HCT116 (cell line): ENCODE results near the gene CALCOCO1. TPM values are rescaled to one million over a fixed set of nuclear protein-coding genes. Genes with fewer than 3 reads are reported as not detected.

Experiments used
- ATAC-seq: fragments of 200-7000 bp; cut with Tn5 transposase; 2 replicates; pipeline ENCODE4 v1.9.1; 2020; ENCODE audit warnings: mild to moderate bottlenecking, moderate library complexity
- BruUV-seq: library from RNA; stranded (reverse); fragments of 400-500 nt; replicated peaks from 2 replicates; lab custom pipeline; 2021; lab: Mats Ljungman, UMichigan
- CTCF ChIA-PET: fragments of 300-600 bp; sonication (Branson Sonifier 250); formaldehyde crosslinking; loops from one replicate; lab custom pipeline; 2021; ENCODE audit warnings: antibody characterized with exemption; lab: Charles Lee
- POLR2A ChIA-PET: fragments of 300-600, 350-600 bp; sonication (Branson Sonifier 250); formaldehyde crosslinking; loops from one replicate; lab custom pipeline; 2021; ENCODE audit warnings: antibody characterized with exemption; lab: Charles Lee
- RAD21 ChIA-PET, 2 experiments: fragments of 300-600 bp; sonication (Branson Sonifier 250); formaldehyde crosslinking; loops; one replicate each; lab custom pipeline; 2023; ENCODE audit warnings: low total read pairs in 2 of 2; ENCODE audit not compliant: uncharacterized antibody in 2 of 2, unreplicated experiment in 2 of 2, low non-redundant PET in 1 of 2; lab: Charles Lee
- DNase-seq: peaks from one replicate; pipeline ENCODE4 v3.0.0-alpha.2; 2010; ENCODE audit warnings: low read depth, low spot score
- H2AFZ ChIP-seq: fragments of 200-600 bp; shearing (Covaris generic), sonication (generic); 2 replicates; pipeline ENCODE4 v1.6.1; 2017; ENCODE audit warnings: low read depth, mixed run types, mixed read lengths, antibody characterized with exemption, low read length; ENCODE audit not compliant: poor library complexity, severe bottlenecking
- H3K27ac ChIP-seq: 2 replicates; pipeline ENCODE4 v1.5.1; 2012; ENCODE audit warnings: low read depth, low read length
- H3K27me3 ChIP-seq: fragments of 200-600 bp; sonication (generic); 2 replicates; pipeline ENCODE4 v1.6.1; 2016; ENCODE audit warnings: mixed run types, low read length, mixed read lengths; ENCODE audit not compliant: insufficient read depth
- H3K36me3 ChIP-seq, 2 experiments: fragments of 200-500 bp in 1 of 2; fragments of 200-600 bp in 1 of 2; sonication (Bioruptor generic) in 1 of 2; sonication (generic) in 1 of 2; 2 replicates each; pipeline versions ENCODE4 v1.5.1 to v1.6.1; 2014 to 2016; ENCODE audit warnings: low read length in 2 of 2, inconsistent platforms in 1 of 2, mixed read lengths in 1 of 2, mixed run types in 1 of 2; ENCODE audit not compliant: insufficient read depth in 2 of 2, control insufficient read depth in 1 of 2
- H3K4me1 ChIP-seq, 2 experiments: fragments of 200-600 bp in 1 of 2; sonication (generic) in 1 of 2; 2 replicates each; pipeline versions ENCODE4 v1.5.1 to v1.6.1; 2012 to 2017; ENCODE audit warnings: low read length in 2 of 2, inconsistent platforms in 1 of 2, mild to moderate bottlenecking in 1 of 2, mixed read lengths in 1 of 2, mixed run types in 1 of 2, moderate library complexity in 1 of 2; ENCODE audit not compliant: insufficient read depth in 2 of 2, control insufficient read depth in 1 of 2
- H3K4me2 ChIP-seq: fragments of 200-600 bp; sonication (generic); 2 replicates; pipeline ENCODE4 v1.6.1; 2017; ENCODE audit warnings: mixed run types, low read length, mixed read lengths
- H3K4me3 ChIP-seq, 2 experiments: fragments of 200-600 bp in 1 of 2; sonication (generic) in 1 of 2; replicated peaks in 1 of 2; 2 replicates each; pipeline ENCODE4 v1.5.1; 2011 to 2016; ENCODE audit warnings: low read length in 2 of 2, control low read depth in 1 of 2, low read depth in 1 of 2, mild to moderate bottlenecking in 1 of 2, mixed read lengths in 1 of 2, mixed run types in 1 of 2
- H3K79me2 ChIP-seq: fragments of 200-600 bp; sonication (generic); 2 replicates; pipeline ENCODE4 v1.6.1; 2017; ENCODE audit warnings: mild to moderate bottlenecking, mixed run types, low read length, moderate library complexity, mixed read lengths; ENCODE audit not compliant: insufficient read depth
- H3K9ac ChIP-seq: fragments of 200-600 bp; sonication (generic); 2 replicates; pipeline ENCODE4 v1.6.1; 2016; ENCODE audit warnings: low read length, mixed read lengths
- H3K9me2 ChIP-seq: fragments of 200-600 bp; sonication (generic), shearing (Covaris generic); 2 replicates; pipeline ENCODE4 v1.6.1; 2017; ENCODE audit warnings: mixed run types, mild to moderate bottlenecking, moderate library complexity; ENCODE audit not compliant: insufficient read depth
- H3K9me3 ChIP-seq, 2 experiments: fragments of 200-500 bp in 1 of 2; fragments of 200-600 bp in 1 of 2; sonication (Bioruptor generic) in 1 of 2; sonication (generic) in 1 of 2; 2 replicates each; pipeline ENCODE4 v1.6.1; 2014 to 2017; ENCODE audit warnings: low read length in 2 of 2, mixed read lengths in 2 of 2, inconsistent platforms in 1 of 2, low read depth in 1 of 2, mild to moderate bottlenecking in 1 of 2, mixed run types in 1 of 2, moderate library complexity in 1 of 2; ENCODE audit not compliant: control insufficient read depth in 1 of 2, insufficient read depth in 1 of 2
- H4K20me1 ChIP-seq: fragments of 200-600 bp; sonication (generic), shearing (Covaris generic); 2 replicates; pipeline ENCODE4 v1.6.1; 2017; ENCODE audit warnings: mixed run types, mild to moderate bottlenecking, moderate library complexity; ENCODE audit not compliant: insufficient read depth
- CBX3 ChIP-seq: IDR thresholded peaks from 2 replicates; pipeline ENCODE4 v1.6.1; 2012; ENCODE audit warnings: low read depth
- CEBPB ChIP-seq: IDR thresholded peaks from 2 replicates; pipeline ENCODE4 v1.6.1; 2012; ENCODE audit warnings: low read depth
- EZH2phosphoT487 ChIP-seq: fragments of 200-600 bp; IDR thresholded peaks from 2 replicates; pipeline ENCODE4 v1.6.1; 2018; ENCODE audit warnings: antibody characterized with exemption, borderline replicate concordance
- FOSL1 ChIP-seq: IDR thresholded peaks from 2 replicates; pipeline ENCODE4 v1.6.1; 2012; ENCODE audit warnings: low read depth
- POLR2A ChIP-seq: IDR thresholded peaks from 2 replicates; pipeline ENCODE4 v1.7.0; 2011; ENCODE audit warnings: borderline replicate concordance; ENCODE audit not compliant: insufficient read depth, insufficient read length; ENCODE audit errors: extremely low read depth
- ZFX ChIP-seq: fragments of 450-650 bp; IDR thresholded peaks from 2 replicates; pipeline ENCODE4 v1.6.1; 2017
- ZNF274 ChIP-seq: fragments of 200-500 bp; sonication (Bioruptor generic); IDR thresholded peaks from 2 replicates; pipeline ENCODE4 v1.6.1; 2014; ENCODE audit warnings: mild to moderate bottlenecking, low read depth, low read length, inconsistent platforms
- intact Hi-C: fragments of 100-400 bp; cut with micrococcal nuclease; formaldehyde crosslinking; loops from 2 replicates; pipeline ENCODE4 v1.10.0; 2022
- total RNA-seq: library from RNA; stranded (reverse); gene quantifications from one replicate; pipeline ENCODE4 v1.2.1, GENCODE V29; 2021; ENCODE audit not compliant: unreplicated experiment
- TF ChIP-seq, protein P1 (sequence below): IDR thresholded peaks from 2 replicates; pipeline ENCODE4 v1.6.1; 2012
- TF ChIP-seq, protein P2 (sequence below): IDR thresholded peaks from 2 replicates; pipeline ENCODE4 v1.6.1; 2011; ENCODE audit warnings: mild to moderate bottlenecking, low read length, moderate library complexity; ENCODE audit not compliant: insufficient replicate concordance; ENCODE audit errors: extremely low read depth

The CALCOCO1 gene
- total RNA-seq, 1 experiment from 2014 or later, result 42.6 TPM

DNA sequence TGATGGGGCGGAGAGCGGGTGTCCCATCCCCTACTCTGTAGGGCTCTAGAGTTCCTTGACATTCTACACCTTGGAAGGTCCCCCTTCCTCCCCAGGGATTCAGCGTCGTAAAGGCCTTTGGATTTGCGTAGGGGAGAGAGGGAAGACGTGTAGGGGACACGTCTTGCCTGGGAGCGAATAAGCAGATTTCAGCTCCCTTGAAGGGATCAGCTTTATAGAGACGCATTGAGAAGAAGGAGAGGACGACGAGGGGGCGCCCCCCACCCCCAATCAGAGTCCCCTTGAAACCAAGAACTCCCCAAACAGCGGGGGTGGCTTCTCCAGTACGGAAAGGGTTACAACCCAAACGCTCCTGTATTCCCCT, 324 bp downstream of the CALCOCO1 start:
- Histone ChIP-seq H3K9me3 (no peaks in the 10 kb centered on the region), H3K4me3 (peak overlapping the region; percentile 70 to 86), H4K20me1 (no peaks in the 10 kb centered on the region), H3K9ac (peak overlapping the region; percentile 51), H3K36me3 (no peaks in the 10 kb centered on the region), H3K9me2 (no peaks in the 10 kb centered on the region), H3K79me2 (no peaks in the 10 kb centered on the region), H3K4me1 (peaks cover 10 to 25% of the 10 kb centered on the region in 2 experiments), H3K4me2 (peak overlapping the region; percentile 86), H3K27me3 (no peaks in the 10 kb centered on the region), H2AFZ (no peak overlapping the region), H3K27ac (no peak overlapping the region)
- ChIA-PET CTCF (interaction anchor here (1.1 to 2.7 kb wide), 2 partner anchors 16 to 25 kb away, joined by 3 to 10 read pairs; no protein-coding TSS in a partner anchor), POLR2A (interaction anchor here (1.8 kb wide), 1 partner anchor 32 kb away, joined by 4 read pairs; no protein-coding TSS in a partner anchor), RAD21 (no interaction called here)
- no peak for DNase-seq
- ATAC-seq, result peak; percentile 1; the same call in 1 of the 2 replicates
- TSS peak; percentile 77 for BruUV-seq
- TF ChIP-seq ZFX (peak; percentile 23; the same call in 1 of the 2 replicates), POLR2A (no peak)
- intact Hi-C loops, result no loop called here

DNA sequence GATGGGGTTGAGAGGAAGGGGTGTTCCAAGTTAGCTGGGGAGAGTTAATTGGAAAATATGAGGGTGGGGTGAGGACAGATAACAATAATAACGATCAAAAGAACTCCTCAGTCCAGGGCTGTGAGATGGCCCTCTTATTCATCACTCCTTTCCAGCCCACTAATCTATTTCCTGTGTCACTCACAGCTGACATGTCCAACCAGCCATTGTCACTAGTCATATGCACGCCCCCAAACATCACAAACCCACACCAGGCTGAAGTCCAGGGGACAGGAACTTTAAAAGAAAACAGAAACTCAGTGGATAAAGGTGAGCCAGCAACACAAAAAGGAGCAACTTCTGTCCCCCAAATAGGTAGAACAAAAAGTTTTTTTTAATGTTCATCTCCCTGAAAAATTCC, 911 bp downstream of the CALCOCO1 start:
- ChIA-PET CTCF (interaction anchor here (1.1 kb wide), 2 partner anchors 17 to 24 kb away, joined by 3 to 4 read pairs; no protein-coding TSS in a partner anchor), POLR2A (interaction anchor here (1.8 kb wide), 1 partner anchor 32 kb away, joined by 4 read pairs; no protein-coding TSS in a partner anchor), RAD21 (no interaction called here)
- H3K9me3 ChIP-seq, result no peaks in the 10 kb centered on the region
- no TSS peak for BruUV-seq
- no peaks in the 10 kb centered on the region for H3K27me3 ChIP-seq
- TF ChIP-seq CEBPB (no peak), FOSL1 (no peak), POLR2A (no peak), EZH2phosphoT487 (no peak), ZNF274 (no peak), CBX3 (no peak)
- TF ChIP-seq, protein P1, sequence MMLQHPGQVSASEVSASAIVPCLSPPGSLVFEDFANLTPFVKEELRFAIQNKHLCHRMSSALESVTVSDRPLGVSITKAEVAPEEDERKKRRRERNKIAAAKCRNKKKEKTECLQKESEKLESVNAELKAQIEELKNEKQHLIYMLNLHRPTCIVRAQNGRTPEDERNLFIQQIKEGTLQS, result no peak
- TF ChIP-seq, protein P2, sequence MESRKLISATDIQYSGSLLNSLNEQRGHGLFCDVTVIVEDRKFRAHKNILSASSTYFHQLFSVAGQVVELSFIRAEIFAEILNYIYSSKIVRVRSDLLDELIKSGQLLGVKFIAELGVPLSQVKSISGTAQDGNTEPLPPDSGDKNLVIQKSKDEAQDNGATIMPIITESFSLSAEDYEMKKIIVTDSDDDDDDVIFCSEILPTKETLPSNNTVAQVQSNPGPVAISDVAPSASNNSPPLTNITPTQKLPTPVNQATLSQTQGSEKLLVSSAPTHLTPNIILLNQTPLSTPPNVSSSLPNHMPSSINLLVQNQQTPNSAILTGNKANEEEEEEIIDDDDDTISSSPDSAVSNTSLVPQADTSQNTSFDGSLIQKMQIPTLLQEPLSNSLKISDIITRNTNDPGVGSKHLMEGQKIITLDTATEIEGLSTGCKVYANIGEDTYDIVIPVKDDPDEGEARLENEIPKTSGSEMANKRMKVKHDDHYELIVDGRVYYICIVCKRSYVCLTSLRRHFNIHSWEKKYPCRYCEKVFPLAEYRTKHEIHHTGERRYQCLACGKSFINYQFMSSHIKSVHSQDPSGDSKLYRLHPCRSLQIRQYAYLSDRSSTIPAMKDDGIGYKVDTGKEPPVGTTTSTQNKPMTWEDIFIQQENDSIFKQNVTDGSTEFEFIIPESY, result no peak
- no peaks in the 10 kb centered on the region for H3K79me2 ChIP-seq
- peak overlapping the region; percentile 86 for H3K4me2 ChIP-seq
- no peaks in the 10 kb centered on the region for H4K20me1 ChIP-seq
- no peaks in the 10 kb centered on the region for H3K36me3 ChIP-seq
- H3K9ac ChIP-seq, result peak overlapping the region; percentile 7; the same call in 1 of the 2 replicates
- H3K4me1 ChIP-seq, result peaks cover 10 to 25% of the 10 kb centered on the region in 2 experiments
- H3K27ac ChIP-seq, result no peak overlapping the region
- intact Hi-C loops, result no loop called here
- DNase-seq, result no peak
- no peak for ATAC-seq
- H3K4me3 ChIP-seq, result peak overlapping the region; percentile 70 to 86
- H3K9me2 ChIP-seq, result no peaks in the 10 kb centered on the region
- no peak overlapping the region for H2AFZ ChIP-seq
